ENCODE data around the gene C1orf159.

C1orf159 gene

DNA sequence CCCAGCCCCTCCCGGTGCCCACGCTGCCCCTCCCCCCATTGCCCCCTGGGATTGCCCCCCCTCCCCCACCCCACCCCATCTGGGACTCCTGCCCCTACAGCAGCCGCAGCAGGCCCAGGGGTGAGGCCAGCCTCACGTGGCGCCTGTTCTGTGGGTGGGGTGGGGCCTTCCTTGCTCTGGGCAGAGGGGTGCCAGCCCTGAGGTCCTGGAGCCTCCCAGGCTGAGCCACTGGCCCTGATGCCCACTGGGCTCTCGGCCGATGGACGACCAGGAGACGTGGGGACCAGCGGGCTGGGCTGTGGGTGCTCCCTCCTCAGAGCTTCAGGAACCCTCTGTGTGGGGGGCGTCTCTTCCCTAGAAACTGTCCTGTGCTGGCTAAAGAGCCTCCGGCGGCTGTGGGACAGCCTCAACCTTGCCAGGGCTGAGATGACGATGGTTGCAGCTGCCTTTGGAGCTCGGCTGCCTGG is 5.8 kb upstream of the C1orf159 start:
- H3K27me3 Mint-ChIP-seq: peaks cover 38% of the 10 kb centered on the region
- DNase-seq: no peak
- peaks cover 12% of the 10 kb centered on the region for H3K4me1 Mint-ChIP-seq
- H3K9me3 Mint-ChIP-seq: peaks cover 8% of the 10 kb centered on the region
- no peak overlapping the region for H3K4me3 Mint-ChIP-seq
- CTCF ChIA-PET: interaction anchor here (0.8 to 3.4 kb wide), 22 partner anchors 9 to 254 kb away, joined by 3 to 49 read pairs (median 5); partner anchors contain the start of genes AURKAIP1, SDF4 and TNFRSF4
- H3K36me3 Mint-ChIP-seq: no peaks in the 10 kb centered on the region
- no peak overlapping the region for H3K27ac Mint-ChIP-seq

DNA sequence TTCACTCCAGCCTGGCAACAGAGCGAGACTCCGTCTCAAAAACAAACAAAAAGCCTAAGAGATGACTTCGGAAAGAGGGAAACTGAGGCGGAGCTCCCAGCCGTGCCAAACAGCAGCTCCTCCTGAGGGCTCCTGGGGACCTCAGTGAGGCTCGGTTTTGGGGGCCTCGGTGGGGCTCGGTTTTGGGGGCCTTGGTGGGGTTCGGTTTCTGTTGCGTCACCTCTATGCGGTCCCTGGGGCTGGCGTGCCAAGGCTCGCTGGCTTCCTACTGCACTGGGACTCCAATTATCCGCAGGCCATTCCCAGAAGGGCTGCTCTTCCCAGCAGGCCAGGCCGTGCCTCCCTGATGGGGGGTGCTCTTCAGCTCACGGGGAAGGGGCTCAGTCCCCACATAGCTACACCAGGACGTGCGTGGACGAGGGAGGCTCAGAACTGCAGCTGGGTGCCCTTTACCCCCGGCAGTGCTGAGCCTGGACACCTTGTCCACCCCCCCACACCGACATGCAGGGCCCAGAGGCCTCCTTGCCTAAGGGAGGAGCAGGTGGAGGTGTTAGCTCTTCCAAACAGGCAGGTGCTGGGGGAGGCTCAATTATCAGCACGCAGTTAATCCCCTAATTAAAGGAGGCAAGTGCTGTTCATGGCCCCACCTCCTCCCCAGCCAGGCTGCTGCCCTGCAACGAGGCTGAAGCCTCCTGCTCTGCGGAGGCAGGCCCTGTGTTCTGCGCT is 5.1 kb upstream of the C1orf159 start:
- peaks cover 12% of the 10 kb centered on the region for H3K4me1 Mint-ChIP-seq
- peak overlapping the region; percentile 24 for H3K27ac Mint-ChIP-seq
- no peaks in the 10 kb centered on the region for H3K36me3 Mint-ChIP-seq
- CTCF ChIA-PET: interaction anchor here (0.7 to 3.4 kb wide), 17 partner anchors 17 to 254 kb away, joined by 3 to 49 read pairs (median 6); partner anchors contain the start of genes AURKAIP1, SDF4 and TNFRSF4
- peaks cover 8% of the 10 kb centered on the region for H3K9me3 Mint-ChIP-seq
- peaks cover 40% of the 10 kb centered on the region for H3K27me3 Mint-ChIP-seq
- DNase-seq: no peak
- no peak overlapping the region for H3K4me3 Mint-ChIP-seq

DNA sequence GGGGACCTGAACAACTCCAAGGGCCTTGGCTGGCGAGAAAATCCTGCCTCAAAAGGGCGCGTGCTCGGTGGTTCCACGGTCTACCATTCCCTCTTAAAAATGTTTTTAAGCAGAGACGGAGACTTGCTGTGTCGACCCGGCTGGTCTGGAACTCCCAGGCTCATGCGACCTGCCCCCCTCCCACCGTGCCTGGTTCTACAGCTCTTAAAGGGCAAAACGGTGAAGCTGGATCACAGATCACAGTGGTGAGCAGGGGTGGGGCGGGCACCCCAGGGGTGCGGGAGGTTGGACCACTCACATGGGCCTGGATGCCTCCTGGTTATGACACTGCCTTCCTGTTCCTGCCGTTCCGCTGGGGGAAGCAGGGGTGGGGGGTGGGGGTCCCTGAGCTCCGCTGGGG is 4.2 kb upstream of the C1orf159 start:
- Mint-ChIP-seq H3K4me3 (no peak overlapping the region), H3K9me3 (peaks cover 8% of the 10 kb centered on the region), H3K36me3 (no peaks in the 10 kb centered on the region), H3K27me3 (peaks cover 43% of the 10 kb centered on the region), H3K27ac (no peak overlapping the region), H3K4me1 (peaks cover 13% of the 10 kb centered on the region)
- CTCF ChIA-PET: interaction anchor here (0.7 to 3.4 kb wide), 5 partner anchors 16 to 252 kb away, joined by 3 to 38 read pairs (median 6); partner anchors contain the start of gene SDF4
- no peak for DNase-seq

DNA sequence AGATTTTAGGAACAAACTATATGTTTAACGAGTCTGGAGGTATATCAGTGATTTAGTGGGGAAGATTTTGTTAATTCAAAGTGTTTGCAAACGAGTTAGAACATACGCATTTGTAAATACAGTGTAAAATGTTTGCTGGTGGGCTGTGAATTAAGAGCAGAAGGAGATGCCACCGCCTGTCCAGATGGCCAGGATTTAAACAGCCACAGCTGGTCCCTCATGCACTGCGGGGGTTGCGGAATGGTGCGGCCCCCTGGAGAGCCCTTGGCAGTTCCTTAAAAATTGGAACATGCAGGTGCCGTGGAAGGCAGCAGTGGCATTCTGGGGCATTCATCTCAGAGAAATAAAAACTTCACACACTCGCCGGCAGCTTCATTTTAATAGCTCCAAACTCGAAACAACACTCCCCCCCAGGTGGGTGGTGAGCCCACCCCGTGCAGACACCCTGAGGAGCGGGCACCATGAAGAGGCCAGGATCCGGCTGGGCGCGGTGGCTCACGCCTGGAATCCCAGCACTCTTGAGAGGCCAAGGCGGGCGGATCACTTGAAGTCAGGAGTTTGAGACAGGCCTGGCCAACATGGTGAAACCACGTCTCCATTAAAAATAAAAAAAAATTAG is 3.5 kb upstream of the C1orf159 start:
- Mint-ChIP-seq H3K27ac (no peak overlapping the region), H3K9me3 (peaks cover 8% of the 10 kb centered on the region), H3K4me3 (no peak overlapping the region), H3K36me3 (peaks cover 6% of the 10 kb centered on the region), H3K27me3 (peaks cover 43% of the 10 kb centered on the region), H3K4me1 (peaks cover 20% of the 10 kb centered on the region)
- DNase-seq: no peak
- CTCF ChIA-PET: interaction anchor here (1.5 to 1.6 kb wide), 2 partner anchors 86 to 172 kb away, joined by 7 to 9 read pairs; no protein-coding TSS in a partner anchor

DNA sequence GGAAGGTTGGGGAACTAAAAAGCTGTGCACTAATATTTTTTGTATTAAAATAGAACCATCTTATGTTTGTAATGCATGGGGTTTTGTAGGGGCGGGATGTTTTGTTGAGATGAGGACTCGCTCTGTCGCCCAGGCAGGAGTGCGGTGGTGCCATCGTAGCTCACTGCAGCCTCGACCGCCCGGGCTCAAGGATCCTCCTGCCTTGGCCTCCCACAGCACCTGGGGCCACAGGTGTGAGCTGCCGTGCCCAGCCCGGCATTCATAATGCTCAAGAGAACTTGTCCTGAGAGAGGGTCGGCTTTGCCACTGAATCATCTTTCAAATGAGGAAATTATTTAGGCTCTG is 3.0 kb upstream of the C1orf159 start:
- peaks cover 21% of the 10 kb centered on the region for H3K4me1 Mint-ChIP-seq
- peaks cover 43% of the 10 kb centered on the region for H3K27me3 Mint-ChIP-seq
- CTCF ChIA-PET: interaction anchor here (1.5 to 1.6 kb wide), 2 partner anchors 86 to 173 kb away, joined by 7 to 9 read pairs; no protein-coding TSS in a partner anchor
- no peak for DNase-seq
- peaks cover 5% of the 10 kb centered on the region for H3K9me3 Mint-ChIP-seq
- no peak overlapping the region for H3K4me3 Mint-ChIP-seq
- H3K27ac Mint-ChIP-seq: no peak overlapping the region
- H3K36me3 Mint-ChIP-seq: peaks cover 10% of the 10 kb centered on the region

DNA sequence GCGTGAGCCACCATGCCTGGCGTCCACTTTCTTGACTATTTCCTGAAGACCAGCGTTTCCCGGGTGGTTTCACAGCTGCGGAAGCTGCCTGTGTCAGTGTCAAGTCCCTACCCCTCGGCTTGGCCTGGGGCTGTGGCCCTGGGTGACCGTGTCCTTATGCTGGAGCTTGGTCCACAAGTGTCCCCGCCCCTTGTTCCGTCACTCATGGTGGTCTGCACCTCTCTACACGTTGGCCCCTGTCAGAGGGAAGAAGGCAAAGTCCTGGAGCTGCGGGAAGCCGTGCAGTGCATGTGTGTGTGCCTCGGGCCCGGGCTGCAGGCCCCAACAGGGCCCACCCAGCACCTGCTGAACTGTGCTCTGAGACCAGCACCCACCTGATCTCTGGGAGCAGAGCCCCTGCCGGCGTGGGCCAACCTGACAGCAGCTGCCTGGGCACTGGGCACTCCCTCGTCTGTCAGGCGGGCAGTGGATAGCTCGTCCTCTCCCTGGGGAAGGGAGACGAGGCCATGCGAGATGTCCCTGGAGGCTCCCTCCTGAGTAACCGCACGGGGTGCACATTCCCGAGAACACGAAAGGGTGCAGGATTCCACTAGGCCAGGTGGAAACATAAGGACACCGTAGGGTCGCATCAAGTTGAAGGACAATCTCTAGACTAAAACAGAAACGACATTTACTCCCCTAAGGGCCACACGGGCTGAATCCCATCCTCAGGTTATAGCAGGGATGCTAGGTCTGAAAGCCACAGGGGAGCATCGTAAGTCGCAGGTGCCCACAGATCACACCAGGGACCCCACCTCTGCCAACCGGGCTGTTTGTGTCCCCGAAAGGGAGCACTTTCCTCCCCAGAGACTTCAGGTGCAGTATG is 2.4 kb upstream of the C1orf159 start:
- Mint-ChIP-seq H3K36me3 (peaks cover 15% of the 10 kb centered on the region), H3K27me3 (peaks cover 43% of the 10 kb centered on the region), H3K27ac (no peak overlapping the region), H3K9me3 (peaks cover 4% of the 10 kb centered on the region), H3K4me1 (peaks cover 19% of the 10 kb centered on the region), H3K4me3 (no peak overlapping the region)
- no peak for DNase-seq
- CTCF ChIA-PET: interaction anchor here (0.9 to 1.5 kb wide), 2 partner anchors 85 to 111 kb away, joined by 4 to 7 read pairs; no protein-coding TSS in a partner anchor

DNA sequence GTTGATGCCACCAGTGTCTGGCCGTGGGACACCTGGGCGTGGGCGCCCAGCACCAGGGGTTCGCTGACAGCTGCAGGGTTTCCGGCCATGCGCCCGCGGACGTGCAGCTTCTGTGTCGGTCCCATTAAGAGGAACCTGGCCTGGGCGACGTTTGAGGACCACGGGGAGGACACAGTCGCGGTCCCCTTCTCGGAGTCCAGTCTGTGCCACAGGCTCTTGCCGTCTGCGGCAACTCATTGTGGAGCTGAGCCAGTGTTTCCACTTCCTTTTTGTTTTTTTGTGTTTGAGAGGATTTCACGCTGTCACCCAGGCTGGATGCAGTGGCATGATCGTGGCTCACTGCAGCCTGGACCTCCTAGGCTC is 1.6 kb upstream of the C1orf159 start:
- peaks cover 17% of the 10 kb centered on the region for H3K4me1 Mint-ChIP-seq
- peaks cover 23% of the 10 kb centered on the region for H3K36me3 Mint-ChIP-seq
- no peak overlapping the region for H3K27ac Mint-ChIP-seq
- peak overlapping the region; percentile 61 for H3K4me3 Mint-ChIP-seq
- CTCF ChIA-PET: interaction anchor here (0.9 kb wide), 1 partner anchor 112 kb away, joined by 4 read pairs; no protein-coding TSS in a partner anchor
- H3K27me3 Mint-ChIP-seq: peaks cover 43% of the 10 kb centered on the region
- DNase-seq: no peak
- peaks cover 10% of the 10 kb centered on the region for H3K9me3 Mint-ChIP-seq

DNA sequence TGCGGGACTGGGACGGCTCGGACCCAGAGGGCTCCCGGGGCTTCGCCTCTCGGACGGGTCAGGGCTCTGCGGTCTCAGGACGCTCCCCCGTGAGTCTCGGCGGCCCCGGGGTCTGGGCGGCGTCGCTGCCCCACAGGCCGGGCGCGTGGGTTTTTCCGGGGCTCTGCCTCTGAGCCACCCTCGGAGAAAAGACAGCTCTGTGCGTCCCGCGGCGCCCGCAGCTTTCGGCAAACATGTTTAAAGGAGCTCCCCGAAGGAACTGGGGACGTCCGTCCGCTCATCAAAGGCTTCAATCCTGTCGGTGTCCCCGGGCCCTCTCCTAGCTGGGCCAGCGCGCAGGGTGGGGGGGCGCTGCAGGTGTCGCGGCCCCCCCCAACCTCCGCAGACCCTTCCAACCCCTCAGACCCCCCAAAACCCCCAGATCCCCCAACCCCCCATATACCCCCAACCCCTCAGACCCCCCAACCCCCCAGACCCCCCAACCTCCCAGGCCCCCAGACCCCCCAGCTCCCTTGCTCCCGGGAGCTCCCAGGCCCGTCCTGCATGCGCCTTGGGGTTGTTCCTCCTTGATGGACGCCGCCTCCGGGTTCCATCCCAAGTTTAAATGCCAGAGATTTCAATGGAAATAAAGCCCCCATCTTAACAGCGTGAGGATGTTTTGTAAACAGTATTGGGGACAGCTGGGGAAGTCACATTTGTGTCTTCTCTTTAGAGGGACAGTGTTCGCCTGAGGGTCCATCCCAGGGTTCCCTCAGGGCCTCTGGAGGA is 996 bp upstream of the C1orf159 start:
- peaks cover 17% of the 10 kb centered on the region for H3K4me1 Mint-ChIP-seq
- H3K4me3 Mint-ChIP-seq: peak overlapping the region; percentile 61
- H3K27me3 Mint-ChIP-seq: peaks cover 43% of the 10 kb centered on the region
- H3K9me3 Mint-ChIP-seq: peaks cover 15% of the 10 kb centered on the region
- H3K36me3 Mint-ChIP-seq: peaks cover 29% of the 10 kb centered on the region
- H3K27ac Mint-ChIP-seq: no peak overlapping the region
- DNase-seq: peak; percentile 63
- CTCF ChIA-PET: no interaction called here

DNA sequence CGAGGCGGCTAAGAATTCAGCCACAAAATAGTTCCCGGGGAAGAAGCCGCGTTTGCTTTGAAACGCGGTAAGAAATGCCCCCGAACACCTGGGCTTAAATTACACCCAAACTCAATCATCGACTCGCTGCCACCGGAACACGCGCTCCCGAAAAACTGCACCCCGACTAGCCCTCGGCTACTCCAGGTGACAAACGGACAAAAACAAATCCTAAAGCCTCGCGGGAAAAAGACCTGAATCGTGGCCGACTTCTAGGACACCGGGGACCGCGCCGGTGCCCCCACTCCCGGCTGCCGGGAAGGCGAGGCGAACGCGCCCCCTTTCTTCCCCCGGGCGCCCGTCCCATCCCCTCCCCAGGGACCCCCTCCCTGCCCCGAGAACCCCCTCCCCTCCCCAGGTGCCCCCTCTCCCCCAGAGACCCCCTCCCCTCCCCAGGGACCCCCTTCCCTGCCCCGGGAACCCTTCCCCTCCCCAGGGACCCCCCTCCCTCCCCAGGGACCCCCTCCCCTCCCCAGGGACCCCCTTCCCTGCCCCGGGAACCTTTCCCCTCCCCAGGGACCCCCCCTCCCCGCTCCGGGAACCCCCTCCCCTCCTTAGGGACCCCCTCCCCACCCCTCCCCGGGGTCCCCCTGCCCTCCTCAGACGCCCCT is 628 bp downstream of the C1orf159 start:
- Mint-ChIP-seq H3K27me3 (peaks cover 34% of the 10 kb centered on the region), H3K27ac (peak overlapping the region; percentile 72), H3K4me1 (peaks cover 17% of the 10 kb centered on the region), H3K9me3 (peaks cover 16% of the 10 kb centered on the region), H3K4me3 (peak overlapping the region; percentile 81), H3K36me3 (peaks cover 37% of the 10 kb centered on the region)
- DNase-seq: no peak
- CTCF ChIA-PET: no interaction called here

DNA sequence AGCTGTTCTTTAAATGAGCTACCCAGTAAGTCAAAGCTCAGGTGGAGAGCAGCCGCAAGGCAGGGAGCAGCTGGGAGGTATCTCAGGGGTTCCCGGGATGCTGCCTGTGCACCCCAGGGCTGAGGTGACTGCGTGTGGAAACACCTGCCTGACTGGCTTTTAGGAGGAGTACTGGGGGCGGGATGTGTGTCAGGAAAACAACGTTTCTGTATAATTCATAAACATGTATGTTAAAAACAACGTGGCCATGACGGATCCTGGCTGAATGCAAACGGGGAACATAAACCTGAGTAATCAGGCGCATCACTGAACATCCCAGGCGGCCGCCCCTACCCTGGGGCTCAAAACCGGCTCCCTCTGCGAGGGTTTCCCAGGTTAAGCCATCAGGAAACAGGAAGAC is 1.5 kb downstream of the C1orf159 start:
- H3K36me3 Mint-ChIP-seq: peaks cover 37% of the 10 kb centered on the region
- no peak overlapping the region for H3K27ac Mint-ChIP-seq
- H3K4me3 Mint-ChIP-seq: peak overlapping the region; percentile 81
- no peak for DNase-seq
- peaks cover 26% of the 10 kb centered on the region for H3K27me3 Mint-ChIP-seq
- CTCF ChIA-PET: no interaction called here
- H3K4me1 Mint-ChIP-seq: peaks cover 17% of the 10 kb centered on the region
- H3K9me3 Mint-ChIP-seq: peaks cover 16% of the 10 kb centered on the region

DNA sequence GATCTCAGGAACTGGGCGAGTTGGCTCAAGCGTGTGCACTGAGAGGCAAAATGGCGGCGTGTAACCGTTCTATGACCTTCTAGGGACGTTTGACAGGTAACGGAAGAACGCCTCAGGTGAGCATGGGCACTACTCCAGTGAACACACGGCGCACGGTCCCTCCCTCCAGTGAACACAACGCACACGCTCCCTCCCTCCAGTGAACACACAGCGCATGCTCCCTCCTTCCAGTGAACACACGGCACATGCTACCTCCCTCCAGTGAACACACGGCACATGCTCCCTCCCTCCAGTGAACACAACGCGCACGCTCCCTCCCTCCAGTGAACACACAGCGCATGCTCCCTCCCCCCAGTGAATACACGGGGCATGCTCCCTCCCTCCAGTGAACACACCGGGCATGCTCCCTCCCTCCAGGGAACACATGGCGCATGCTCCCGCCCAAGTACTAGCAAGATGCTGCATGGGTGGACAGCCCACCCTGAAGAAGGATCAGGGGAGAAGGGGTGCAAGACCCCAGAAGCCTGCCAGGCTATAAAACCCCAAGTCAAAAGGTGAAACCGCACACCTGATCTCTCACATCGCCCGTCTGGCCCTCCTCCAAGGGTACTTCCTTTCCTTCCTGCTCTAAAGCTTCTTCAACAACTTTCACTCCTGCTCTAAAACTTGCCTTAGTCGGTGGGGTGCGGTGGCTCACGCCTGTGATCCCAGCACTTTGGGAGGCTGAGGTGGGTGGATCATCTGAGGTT is 3.5 kb downstream of the C1orf159 start:
- H3K36me3 Mint-ChIP-seq: peaks cover 41% of the 10 kb centered on the region
- H3K4me3 Mint-ChIP-seq: no peak overlapping the region
- DNase-seq: no peak
- CTCF ChIA-PET: interaction anchor here (1.0 kb wide), 1 partner anchor 10 kb away, joined by 3 read pairs; no protein-coding TSS in a partner anchor
- peaks cover 21% of the 10 kb centered on the region for H3K9me3 Mint-ChIP-seq
- H3K27me3 Mint-ChIP-seq: peaks cover 8% of the 10 kb centered on the region
- H3K27ac Mint-ChIP-seq: no peak overlapping the region
- peaks cover 18% of the 10 kb centered on the region for H3K4me1 Mint-ChIP-seq

DNA sequence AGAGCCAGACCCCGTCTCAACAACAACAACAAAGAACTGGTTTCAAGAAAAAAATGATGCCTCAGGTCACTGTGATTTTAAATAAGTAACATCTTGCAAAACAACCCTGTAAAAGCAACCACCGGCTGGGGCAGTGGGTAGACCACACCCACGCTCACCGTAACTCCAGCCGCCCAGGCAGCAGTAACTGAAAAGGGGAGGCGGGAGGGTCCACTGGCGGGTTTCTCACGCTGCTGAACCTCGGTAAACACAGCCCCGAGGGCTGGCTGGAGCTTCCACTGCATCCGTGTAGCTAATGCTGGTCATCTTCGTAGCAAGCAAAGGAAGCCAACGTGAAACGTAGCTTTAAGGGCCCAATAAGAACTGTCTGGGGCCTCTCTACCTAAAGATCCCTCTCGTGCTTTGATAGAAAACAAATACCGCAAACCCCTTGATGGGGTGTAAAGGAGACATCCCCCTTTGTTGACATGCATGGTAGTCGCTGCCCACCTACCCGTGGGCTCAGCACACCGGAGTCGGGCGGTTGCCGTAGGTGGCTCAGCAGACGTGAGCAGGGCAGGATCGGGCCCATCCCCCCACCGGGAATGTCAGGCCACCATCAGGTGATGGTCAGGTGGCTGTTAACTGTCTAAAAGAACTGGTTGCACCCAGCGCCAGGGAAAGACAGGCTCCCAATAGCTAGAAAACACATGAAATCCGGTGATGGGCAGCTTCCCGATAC is 4.2 kb downstream of the C1orf159 start:
- peaks cover 24% of the 10 kb centered on the region for H3K9me3 Mint-ChIP-seq
- peaks cover 41% of the 10 kb centered on the region for H3K36me3 Mint-ChIP-seq
- DNase-seq: no peak
- H3K27me3 Mint-ChIP-seq: peaks cover 5% of the 10 kb centered on the region
- CTCF ChIA-PET: interaction anchor here (1.0 kb wide), 1 partner anchor 11 kb away, joined by 3 read pairs; no protein-coding TSS in a partner anchor
- peaks cover 15% of the 10 kb centered on the region for H3K4me1 Mint-ChIP-seq
- H3K4me3 Mint-ChIP-seq: no peak overlapping the region
- H3K27ac Mint-ChIP-seq: no peak overlapping the region
